Measurements from ENCODE around the gene SBF2.

The SBF2 gene

DNA sequence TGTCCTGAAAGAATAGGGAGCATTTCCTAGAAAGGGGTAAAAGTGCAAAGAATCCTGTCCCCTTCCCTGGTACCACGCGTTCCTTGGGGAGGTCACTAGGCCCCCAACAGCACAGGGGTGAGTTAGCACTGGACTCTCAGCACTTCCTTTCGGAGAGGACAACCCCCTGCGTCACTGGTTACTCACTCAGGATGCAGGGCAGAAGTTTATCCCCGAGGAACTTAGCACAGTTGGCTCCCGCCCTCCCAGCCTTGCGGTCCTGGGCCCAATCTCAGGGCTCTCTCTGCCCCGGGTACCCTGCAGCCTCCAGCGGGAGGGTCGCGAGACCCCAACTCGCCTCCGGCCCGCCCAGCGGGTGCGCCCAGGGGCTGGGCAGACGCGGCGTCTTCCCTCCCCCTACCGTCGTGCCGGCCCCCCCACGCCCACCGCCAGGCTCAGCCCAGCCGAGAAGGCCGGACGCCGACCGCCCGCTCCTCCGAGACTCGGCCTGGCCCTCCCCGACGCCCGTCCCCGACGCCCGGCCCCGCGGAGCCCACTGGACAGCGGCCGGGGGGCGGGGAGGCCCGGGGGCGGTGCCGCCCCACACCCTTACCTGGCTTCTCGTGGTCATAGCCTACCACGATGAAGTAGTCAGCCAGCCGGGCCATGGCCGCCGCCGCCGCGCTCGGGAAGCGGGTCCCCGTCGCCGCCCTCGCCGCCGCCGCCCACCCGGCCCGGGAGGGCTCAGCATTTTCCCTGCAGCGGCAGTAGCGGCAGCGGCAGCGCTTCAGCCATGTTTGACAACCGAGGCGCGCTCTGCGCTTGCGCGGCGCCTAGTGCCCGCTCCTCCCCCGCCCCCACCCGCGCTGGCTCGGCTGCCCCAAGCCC, at the start of gene SBF2:
TSS of gene SBF2 (minus strand) at position 797 of the 867 bp plus-strand sequence. CDS start at position 647, 150 bp downstream.
- DNase-seq = peak; percentile 91

DNA sequence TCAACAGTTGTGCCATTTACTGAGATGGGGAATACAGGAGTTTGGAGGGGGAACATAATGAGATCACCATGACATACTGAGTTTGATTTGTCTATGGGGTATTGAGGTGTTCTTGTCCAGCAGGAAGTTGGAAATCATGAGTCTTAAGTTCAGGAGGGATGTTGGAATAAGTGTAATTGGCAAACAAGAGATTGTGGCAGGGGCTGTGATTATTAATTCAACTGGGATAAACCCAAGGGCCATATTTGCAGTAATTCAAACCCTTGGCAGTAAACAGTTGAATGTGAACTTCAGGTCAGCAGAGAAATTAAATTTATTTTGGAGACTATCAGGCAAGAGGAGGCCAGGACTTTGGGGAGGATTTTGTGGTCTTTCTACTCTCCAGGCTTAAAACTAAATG, 44.3 kb upstream of the SBF2 start:
- DNase-seq = no peak

DNA sequence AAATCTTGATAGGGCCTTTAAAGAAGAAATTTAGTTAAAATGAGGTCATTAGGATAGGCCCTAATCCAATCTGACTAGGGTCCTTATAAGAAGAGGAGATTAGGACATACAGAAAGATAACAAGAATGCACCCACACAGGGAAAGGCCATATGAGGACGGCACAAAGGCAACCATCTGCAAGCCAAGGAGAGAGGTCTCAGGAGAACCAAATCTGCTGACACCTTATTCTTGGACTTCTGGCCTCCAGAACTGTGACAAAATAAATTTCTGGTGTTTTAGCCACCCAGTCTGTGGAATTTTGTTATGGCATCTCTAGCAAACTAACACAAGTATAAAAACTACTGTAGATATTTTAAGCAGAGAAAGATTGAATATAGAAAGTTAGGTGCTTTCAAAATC, 39.5 kb upstream of the SBF2 start:
- no peak for DNase-seq

DNA sequence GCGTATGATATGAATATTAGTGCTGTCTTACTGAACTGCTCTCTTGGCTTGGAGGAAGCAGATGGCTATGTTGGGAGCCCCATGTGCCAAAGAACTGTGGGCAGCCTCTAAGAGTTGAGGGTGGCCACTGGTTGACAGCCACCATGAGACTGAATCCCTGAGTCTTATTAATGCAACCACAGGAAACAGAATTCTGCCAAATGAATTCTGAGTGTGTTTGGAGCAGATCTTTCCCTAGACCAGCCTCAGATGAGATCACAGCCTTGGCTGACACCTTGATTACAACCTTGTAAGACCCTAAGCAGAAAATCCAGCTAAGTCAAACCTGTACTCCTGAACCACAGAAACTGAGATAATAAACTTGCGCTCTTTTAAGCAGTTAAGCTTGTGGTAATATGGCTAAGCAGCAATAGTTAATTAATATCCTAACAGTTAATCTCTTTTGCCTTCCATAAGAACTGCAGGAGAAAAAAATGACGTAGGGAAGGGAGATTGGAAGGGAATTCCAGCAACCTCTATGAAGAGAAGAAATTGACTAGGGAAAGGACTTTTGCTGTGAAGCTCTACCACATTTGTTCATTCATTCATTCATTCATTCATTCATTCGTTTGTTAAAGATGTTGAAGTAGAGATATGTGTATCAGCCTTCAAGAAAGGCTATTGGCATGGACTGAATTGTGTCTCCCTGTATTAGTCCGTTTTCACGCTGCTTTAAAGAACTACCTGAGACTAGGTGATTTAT, 37.7 kb upstream of the SBF2 start:
- no peak for DNase-seq

DNA sequence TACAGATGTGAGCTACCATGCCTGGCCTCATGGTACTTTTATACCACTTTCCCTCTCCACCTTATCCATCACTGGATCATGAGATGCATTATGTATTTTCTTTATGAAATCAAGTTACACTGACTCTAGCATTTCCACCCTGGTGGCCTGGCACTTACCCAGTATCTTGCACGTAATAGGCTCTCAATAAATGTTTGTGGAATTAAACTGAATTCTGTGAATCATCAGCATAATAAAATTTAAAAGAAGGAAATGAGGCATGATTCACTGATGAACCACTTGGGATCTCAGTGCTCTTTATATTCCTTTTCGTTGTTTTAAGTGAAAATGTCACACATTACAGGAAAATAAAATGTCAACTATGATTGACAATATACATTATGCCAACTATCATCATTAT, 35.9 kb upstream of the SBF2 start:
- no peak for DNase-seq

DNA sequence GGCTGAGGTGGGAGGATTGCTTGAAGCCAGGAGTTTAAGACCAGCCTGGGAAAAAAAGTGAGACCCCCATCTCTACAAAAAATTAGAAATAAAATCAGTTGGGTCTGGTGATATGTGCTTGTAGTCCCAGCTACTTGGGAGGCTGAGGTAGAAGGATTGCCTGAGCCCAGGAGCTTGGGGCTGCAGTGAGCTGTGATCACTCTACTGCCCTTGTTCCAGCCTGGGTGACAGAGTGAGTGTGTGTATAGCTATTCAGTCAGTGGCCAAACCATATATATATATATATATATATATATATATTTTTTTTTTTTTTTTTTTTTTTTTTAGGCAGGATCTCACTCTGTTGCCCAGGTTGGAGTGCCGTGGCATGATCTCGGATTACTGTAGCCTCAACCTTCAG, 35.3 kb upstream of the SBF2 start:
- DNase-seq = no peak

DNA sequence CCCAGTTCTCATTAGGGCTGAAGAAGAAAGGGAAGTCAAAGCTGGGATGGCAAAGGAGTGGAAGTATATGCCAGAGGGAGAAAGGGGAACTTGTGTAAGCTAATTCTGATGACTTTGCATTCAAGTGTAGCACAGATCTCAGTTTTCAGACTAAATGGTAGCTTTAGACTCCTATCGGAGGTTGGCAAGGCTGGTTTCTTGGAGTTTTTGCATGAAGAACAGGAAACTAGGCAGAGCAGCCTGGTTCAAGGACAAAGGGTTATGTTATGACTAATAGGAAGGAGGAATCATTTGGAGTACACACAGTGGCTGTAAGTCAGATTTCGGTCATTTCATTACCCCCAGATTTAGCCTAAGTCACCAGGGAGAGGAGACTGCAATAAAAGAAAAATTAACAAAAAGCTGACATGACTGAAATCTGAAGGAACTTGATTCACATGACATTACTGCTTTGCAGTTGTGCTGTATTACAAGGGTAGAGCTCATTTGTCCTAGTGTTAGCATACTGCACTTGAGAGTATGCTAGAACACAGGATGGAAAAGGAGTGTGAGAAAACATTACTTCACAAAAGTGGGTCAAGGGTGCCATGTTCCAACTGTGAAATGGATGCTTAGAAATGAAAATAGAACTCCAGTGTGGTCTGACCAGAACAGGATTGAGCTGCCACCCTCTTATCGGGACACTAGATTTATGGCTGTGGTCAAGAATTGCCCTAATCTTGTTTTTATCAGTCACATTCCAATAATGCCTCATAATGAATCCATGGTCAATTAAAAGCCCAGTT, 34.5 kb upstream of the SBF2 start:
- DNase-seq = no peak

DNA sequence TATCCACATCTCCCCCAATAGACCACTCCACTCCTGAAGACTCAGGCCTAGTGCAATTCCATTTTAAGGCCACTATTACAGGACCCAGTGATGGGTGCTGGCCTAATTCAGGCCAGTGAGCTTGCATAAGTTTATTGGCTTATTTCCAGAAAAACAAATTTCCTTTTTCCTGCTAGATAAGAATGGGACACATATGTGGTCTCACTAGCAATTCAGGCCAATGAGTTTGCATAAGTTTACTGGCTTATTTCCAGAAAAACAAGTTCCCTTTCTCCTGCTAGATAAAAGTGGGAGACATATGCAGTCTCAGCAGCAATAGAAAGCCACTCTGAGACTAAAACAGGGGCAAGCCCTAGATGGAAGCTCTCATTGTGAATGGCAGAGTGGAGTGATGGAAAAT, 33.2 kb upstream of the SBF2 start:
- no peak for DNase-seq

DNA sequence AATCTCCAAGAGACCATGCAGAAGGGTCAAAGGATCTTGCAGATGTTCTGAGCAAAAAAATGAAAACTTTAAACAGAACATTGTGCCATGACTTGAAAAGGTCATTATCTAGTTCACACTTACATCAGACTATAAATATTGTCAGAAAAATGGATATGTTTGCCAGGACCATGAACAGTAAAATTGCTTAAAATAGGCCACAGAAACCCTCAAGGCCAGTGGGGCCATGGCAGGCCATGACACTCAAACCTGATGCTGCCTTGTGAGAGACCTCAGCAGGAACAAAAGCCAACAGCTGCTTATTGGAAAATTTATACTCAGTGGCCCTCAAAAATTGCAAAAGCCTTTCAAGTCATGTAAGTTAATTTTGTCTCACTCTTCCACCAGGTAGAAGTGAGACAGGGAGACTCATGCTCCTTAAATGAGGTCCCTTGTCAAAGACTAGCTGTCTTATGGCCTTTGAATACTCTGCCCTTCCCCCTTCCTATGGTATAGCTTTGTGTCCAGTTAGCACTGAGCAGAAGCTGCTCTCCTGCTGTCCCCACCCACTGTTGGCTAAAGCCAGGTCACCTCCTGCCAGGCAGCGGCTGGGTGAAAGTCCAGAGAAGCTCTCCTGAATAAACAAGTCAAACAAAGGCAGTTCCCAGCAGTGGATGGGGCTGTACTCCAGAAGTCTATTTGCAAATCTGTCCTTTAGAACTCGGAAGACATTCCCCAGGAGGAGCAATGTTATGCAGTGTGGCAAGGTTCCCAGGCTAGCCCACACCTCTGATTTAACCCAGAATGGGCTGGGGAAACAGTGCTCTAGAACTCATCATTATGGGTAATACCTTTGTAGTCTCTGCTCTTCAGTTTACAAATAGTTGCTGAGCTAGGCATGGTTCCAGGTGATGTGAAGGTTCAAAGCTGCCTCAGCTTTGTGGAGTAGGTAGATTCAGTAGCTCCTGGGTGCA, 32.3 kb upstream of the SBF2 start:
- DNase-seq = no peak

DNA sequence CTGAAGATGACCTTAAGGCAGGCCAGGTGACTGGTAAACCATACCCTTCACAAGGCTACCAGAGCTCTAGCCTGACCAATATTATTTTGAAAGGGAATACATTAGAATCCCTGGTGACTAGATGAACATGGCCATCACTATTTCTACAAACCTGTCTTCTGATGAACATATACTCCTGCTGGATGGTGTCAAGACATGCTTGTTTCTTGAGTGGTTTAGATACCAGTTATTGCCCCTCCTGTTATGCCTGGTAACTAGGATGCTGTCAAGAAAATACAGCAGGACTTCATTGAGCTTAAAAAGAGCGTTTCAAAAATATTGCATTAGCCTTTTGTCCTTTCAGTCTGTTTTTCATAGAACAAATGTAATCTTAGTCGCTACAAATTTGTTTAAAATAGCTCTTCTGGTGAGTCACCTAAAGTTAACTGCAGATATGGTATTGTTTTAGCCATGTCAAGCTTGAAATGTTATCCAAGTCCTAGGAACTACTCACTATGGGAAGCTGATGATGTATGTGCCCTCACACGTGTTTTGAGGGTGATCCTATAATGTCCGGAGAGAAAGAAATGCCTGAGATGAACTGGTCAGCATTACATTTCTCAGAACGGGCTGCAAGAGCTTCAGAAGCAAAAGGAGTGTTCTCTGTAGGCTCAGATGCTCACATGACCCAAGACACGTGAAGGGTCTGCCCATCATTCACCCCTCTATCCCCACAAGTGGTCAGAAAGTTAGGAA, 31.4 kb upstream of the SBF2 start:
- DNase-seq = no peak

DNA sequence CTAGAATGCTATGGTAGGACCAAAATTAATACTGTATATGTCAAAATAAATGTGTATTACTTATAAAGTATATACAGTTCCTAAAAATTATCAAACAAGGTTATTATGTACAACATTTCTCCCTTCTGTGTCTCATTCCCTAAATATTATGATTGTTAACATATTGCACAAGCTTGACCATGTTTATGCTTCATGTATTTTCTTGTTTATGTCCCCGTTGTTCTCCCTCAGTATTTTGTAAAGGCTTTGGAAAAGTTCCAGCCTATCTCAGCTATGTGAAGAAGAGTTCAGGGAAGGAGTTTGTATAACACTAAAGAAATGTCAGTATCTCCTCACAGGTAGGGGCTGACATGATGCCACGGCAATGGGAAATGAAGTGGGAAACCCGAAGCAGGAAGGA, 30.5 kb upstream of the SBF2 start:
- DNase-seq = no peak

DNA sequence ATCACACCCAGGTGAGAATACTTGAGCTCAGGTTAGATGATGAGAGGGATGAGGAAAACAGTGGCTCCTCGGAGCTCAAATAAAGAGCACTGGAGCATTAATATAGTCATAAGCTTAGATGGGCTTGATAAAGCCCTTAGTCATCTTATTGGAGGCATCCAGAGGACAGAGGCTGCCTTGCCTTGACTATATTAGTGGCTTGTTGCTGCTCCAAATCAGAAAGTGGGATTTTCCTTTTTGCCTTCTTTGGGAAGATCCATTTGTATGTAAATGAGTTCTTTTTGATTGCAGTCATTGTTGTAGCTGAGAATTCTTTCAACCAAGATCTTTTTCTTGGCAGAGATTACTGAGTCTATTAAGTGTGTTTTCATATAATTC, 29.8 kb upstream of the SBF2 start:
- DNase-seq = no peak

DNA sequence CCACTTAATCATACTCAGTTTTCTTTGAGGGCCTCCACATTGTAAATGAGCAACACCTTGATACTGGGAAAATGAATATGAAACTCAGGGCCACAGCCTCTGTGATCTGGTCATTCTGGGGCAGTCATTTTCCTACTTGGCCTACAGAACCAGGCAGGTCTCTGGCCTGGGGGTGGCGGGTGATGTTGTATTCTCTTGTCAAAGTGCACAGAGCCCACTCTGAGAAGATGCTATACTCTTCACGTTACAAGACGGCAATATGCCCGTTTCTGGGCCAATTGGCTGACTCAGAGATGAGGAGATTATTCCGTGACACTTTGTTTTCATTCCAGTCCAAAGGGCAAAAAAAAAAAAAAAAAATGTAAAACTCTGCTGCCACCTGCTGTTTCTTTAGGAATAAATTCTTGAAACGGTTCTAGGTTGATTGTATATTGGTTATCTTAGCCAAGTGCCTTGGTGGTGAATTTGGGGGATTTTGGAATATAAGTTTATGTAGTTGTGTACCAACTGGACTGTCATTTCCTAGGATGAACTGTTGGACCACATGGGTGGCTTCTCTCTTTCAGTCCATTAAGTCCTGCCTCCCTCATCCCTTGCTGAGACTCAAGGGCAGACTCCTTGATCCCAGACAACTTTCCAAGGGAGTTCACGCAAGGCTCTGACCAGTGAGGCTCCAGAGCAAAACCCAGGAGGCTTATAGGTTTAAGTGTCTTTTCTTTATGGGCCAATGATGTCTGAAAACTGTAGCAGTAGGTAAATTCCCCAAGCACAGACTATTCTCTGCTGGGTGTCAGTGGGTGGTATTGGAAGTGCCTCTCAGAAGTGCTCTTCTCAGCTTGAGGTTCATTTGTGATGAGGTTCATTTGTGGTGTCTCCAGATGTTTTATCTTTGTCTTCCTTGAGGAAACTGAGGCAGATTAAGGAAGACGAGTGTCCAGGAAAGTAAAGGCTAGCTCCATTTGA, 29.1 kb upstream of the SBF2 start:
- DNase-seq = peak; percentile 84

DNA sequence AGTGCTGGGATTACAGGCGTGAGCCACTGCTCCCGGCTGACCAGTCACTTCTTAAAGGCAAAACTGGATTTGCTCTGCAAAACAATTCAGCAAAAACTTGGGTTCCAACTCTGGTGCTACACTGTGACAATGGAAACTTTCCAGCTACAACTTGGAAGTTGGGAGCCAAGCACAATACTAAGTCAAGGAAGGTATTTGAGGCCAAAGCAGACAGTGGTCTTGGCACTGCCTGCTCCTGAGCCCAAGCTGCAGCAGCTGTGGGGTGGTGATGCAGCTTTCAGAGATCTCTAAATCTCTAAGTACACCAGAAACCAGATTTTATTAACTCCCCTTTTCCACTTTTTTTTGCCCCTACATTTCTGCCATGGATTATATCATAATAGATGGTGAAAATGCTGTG, 28.4 kb upstream of the SBF2 start:
- DNase-seq = no peak

DNA sequence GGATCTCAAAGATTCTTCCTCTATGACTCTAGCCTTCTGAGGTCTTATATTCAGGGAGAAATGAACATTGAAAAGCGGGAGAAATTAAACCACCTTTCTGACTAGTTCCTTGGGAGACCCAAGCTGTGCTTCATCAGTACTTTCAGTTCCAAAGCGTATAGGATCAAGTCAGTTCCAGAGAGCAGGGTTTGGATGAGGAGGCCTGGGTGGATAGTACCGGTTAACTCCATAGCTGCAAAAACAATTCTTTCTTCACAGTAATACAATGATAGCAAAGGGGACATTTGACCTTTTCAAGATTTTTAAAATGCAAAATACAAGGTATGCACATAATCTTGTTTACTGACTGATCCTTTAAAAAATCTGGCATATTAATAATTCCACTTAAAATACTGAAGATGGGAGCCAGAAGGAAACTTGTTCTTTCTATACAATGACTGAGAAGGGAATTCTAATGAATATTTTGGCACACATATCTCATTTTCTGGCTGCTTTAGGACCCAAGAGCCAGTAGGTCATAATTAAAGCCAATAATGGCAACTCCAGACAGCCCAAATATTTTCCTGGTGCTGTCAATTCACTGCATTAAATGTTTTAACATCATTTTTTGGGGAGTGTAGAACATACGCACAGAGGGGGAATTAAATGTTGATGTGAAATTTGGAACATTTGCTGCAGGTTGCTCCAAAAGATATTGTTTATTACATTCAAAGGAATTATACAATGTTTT, 26.9 kb upstream of the SBF2 start:
- no peak for DNase-seq

DNA sequence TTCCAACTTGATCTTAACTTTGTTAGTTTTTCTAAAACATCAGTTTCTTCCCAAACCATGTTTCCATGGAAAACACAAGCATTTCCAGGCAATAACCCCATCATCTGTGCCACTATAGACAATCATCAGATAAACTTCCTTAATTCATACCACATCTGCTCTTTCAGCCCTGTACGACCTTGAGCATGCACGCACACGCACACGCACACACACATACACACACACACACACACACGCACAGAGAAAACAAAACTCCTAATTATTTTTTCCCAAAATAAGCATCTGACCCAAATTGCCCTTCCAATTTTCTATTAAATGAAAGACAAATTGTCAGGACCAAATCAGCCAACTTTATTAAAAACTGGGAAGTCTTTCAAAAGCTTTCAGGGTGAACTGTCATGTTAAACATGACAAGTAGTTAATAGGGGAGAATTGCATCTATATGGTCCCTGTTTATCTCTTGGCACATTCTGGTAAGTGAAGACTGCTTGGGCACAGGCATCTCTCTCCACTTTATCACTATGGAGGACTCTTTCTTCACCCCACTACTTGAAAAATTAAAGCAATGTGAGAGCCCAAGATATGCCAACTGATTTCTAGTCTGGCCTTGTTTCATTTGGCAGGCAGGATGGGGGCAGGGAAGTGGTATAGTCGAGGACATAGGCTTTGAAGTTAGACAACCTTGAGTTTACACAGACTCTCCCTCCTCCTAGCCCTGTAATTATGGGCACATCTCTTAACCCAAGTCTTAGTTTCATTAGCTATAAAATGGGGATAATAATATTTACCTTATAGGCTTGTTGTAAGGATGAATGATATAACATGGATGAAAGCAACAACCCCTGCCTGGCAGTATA, 25.9 kb upstream of the SBF2 start:
- DNase-seq = no peak

DNA sequence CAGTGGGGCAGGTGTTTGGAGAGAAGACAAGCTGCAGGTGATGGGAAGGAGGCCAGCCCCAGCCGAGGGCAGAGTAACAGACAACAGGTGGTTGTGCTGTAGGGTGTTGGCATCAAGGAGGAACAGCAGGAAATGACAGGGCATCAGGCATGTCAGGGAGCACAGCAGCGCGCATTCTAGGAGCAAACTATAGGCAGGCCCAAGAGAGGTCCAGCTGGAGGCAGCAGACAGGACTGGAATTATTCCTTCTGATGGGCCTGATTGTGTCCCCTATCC, 24.4 kb upstream of the SBF2 start:
- no peak for DNase-seq

DNA sequence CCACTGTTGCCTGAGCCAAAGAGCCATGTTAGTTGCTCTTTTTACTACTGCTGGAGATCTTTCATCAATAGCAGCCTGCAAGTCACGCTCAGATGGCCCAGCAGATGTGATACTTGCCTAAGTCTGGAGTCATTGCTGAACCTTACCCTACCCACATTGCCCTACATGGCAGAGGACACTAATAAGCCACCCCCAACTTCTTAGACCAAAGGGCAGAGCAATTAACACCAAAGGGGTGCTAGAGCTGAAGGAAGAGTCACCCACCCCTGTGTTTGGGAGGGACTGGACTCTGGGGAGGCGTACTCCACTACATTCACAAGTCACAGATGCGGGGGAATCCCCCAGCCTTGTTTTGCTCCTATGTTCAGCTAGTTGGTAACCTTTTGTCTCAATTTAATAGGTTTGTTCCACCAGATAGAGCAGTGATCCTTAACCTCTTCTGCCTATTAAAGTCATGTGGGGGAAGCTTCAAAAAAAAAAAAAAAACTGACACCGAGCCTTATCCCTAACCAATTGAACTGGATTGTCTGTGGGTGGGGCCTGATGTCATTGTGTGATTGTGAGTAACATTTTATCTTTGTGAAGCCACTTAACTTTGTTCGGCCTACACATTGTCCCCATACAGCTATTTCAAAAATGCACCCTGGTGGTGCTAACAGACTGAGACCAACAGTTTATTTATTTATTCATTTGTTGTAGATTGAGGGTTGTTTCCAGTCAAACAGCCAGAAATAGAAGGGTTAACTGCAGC, 23.9 kb upstream of the SBF2 start:
- no peak for DNase-seq
